Smooth muscle cell (in vitro differentiated cells): Measurements from ENCODE around the gene MED16. TPM values are rescaled to one million over a fixed set of nuclear protein-coding genes. Genes with fewer than 3 reads are reported as not detected.

Source experiments
- DNase-seq: peaks from one replicate; lab custom pipeline; 2025; ENCODE audit not compliant: unreplicated experiment; lab: John Stamatoyannopoulos, UW
- H2AFZ ChIP-seq: fragments of 200-600 bp; sonication (generic); 2 replicates; pipeline ENCODE4 v1.6.0; 2016; ENCODE audit warnings: antibody characterized with exemption, low read depth, mild to moderate bottlenecking
- H3F3A ChIP-seq: fragments of 200-600 bp; sonication (generic); 2 replicates; pipeline ENCODE4 v1.6.0; 2017; ENCODE audit warnings: antibody characterized with exemption, low read depth
- H3K27ac ChIP-seq: fragments of 200-600 bp; sonication (generic); 2 replicates; pipeline ENCODE4 v1.5.1; 2016; ENCODE audit warnings: low read depth, mild to moderate bottlenecking
- H3K27me3 ChIP-seq: fragments of 200-600 bp; sonication (generic); 2 replicates; pipeline ENCODE4 v1.6.1; 2016; ENCODE audit warnings: low read depth, mild to moderate bottlenecking
- H3K36me3 ChIP-seq: fragments of 200-600 bp; sonication (generic); 2 replicates; pipeline ENCODE4 v1.5.1; 2016; ENCODE audit warnings: low read depth
- H3K4me1 ChIP-seq: fragments of 200-600 bp; sonication (generic); 2 replicates; pipeline ENCODE4 v1.5.1; 2016; ENCODE audit warnings: low read depth
- H3K4me2 ChIP-seq: fragments of 200-600 bp; sonication (generic); 2 replicates; pipeline ENCODE4 v1.6.0; 2016; ENCODE audit warnings: mild to moderate bottlenecking
- H3K4me3 ChIP-seq: fragments of 200-600 bp; sonication (generic); 2 replicates; pipeline ENCODE4 v1.5.1; 2016; ENCODE audit warnings: mild to moderate bottlenecking
- H3K79me2 ChIP-seq: fragments of 200-600 bp; sonication (generic); 2 replicates; pipeline ENCODE4 v1.6.0; 2016; ENCODE audit warnings: low read depth, mild to moderate bottlenecking
- H3K9ac ChIP-seq: fragments of 200-600 bp; sonication (generic); 2 replicates; pipeline ENCODE4 v1.6.0; 2016; ENCODE audit warnings: low read depth
- H3K9me3 ChIP-seq: fragments of 200-600 bp; sonication (generic); replicated peaks from 2 replicates; pipeline ENCODE4 v1.5.1; 2016; ENCODE audit warnings: low read depth
- H4K20me1 ChIP-seq: fragments of 200-600 bp; sonication (generic); 2 replicates; pipeline ENCODE4 v1.6.0; 2016; ENCODE audit warnings: low read depth
- CTCF ChIP-seq: fragments of 200-600 bp; sonication (generic); IDR thresholded peaks from 2 replicates; pipeline ENCODE4 v1.5.1; 2017; ENCODE audit warnings: borderline replicate concordance, mild to moderate bottlenecking, antibody characterized with exemption; ENCODE audit not compliant: insufficient read depth, poor library complexity, severe bottlenecking
- WGBS: methylation state at CpG from one replicate; pipeline ENCODE4 v1.1.7; 2016; ENCODE audit warnings: low lambda C conversion rate; 5-methylcytosine and 5-hydroxymethylcytosine counted together
- polyA plus RNA-seq: library from polyadenylated mRNA; unstranded; fragments of >200 nt; fragmentation: Nextera tagmentation; extraction: Ambion mirVana; gene quantifications from 2 replicates; pipeline ENCODE4 v1.2.1, GENCODE V29; 2016
- total RNA-seq: library from RNA; depleted of rRNA; stranded (reverse); fragments of >200 nt; gene quantifications from 2 replicates; pipeline ENCODE4 v1.2.3, GENCODE V29; 2014

The MED16 gene
- total and polyA plus RNA-seq, 2 experiments from 2014 or later: 25.2 to 87.1 TPM

GRCh38 chr19:918152-918437, 25.1 kb upstream of the MED16 start:
- 25% methylated on average over 10 of the region's 12 CpGs for WGBS
- Histone ChIP-seq H3K9ac (no peak overlapping the region), H3K36me3 (no peaks in the 10 kb centered on the region), H3K4me1 (no peaks in the 10 kb centered on the region), H3K27me3 (peaks cover 42% of the 10 kb centered on the region), H3K9me3 (no peaks in the 10 kb centered on the region), H3K4me3 (peak overlapping the region; percentile 34), H4K20me1 (no peaks in the 10 kb centered on the region), H3F3A (peaks cover 4% of the 10 kb centered on the region), H2AFZ (no peak overlapping the region), H3K27ac (no peak overlapping the region), H3K79me2 (peaks cover 7% of the 10 kb centered on the region), H3K4me2 (peak overlapping the region; percentile 81)
- DNase-seq: no peak
- TF ChIP-seq CTCF: no peak

- Histone ChIP-seq H3K36me3 (no peaks in the 10 kb centered on the region), H3K27ac (no peak within 1 kb of the TSS), H3K4me3 (peak within 1 kb of the TSS; percentile 34), H3K4me1 (no peaks in the 10 kb centered on the region), H3K9me3 (no peaks in the 10 kb centered on the region), H4K20me1 (no peaks in the 10 kb centered on the region), H3K9ac (no peak within 1 kb of the TSS), H3K79me2 (peaks cover 9% of the 10 kb centered on the region), H3K27me3 (peaks cover 42% of the 10 kb centered on the region), H3K4me2 (peak within 1 kb of the TSS; percentile 81), H2AFZ (no peak within 1 kb of the TSS), H3F3A (peaks cover 4% of the 10 kb centered on the region)
- under 1% methylated on average over 64 of the region's 87 CpGs for WGBS
- TF ChIP-seq CTCF: peak; percentile 37
- DNase-seq: no peak
These were observed 24.6 kb upstream of the MED16 start, which contains the start of gene KISS1R for GRCh38 chr19:917323-918151. Gene KISS1R (plus strand): TSS chr19:917333. CDS start chr19:917503, 170 bp downstream.

- Histone ChIP-seq H3K9ac (no peak overlapping the region), H3K79me2 (peaks cover 10% of the 10 kb centered on the region), H4K20me1 (peaks cover under 1% of the 10 kb centered on the region), H3K4me1 (no peaks in the 10 kb centered on the region), H3K9me3 (no peaks in the 10 kb centered on the region), H3K36me3 (no peaks in the 10 kb centered on the region), H3K4me3 (peak overlapping the region; percentile 34), H2AFZ (no peak overlapping the region), H3K27ac (no peak overlapping the region), H3F3A (peaks cover 4% of the 10 kb centered on the region), H3K4me2 (peak overlapping the region; percentile 81), H3K27me3 (peaks cover 42% of the 10 kb centered on the region)
- no peak for TF ChIP-seq CTCF
- peak; percentile 6 for DNase-seq
- WGBS: 18% methylated on average over 17 of the region's 35 CpGs
These were observed 23.8 kb upstream of the MED16 start for GRCh38 chr19:916645-917322.
